DMS 273 treated with DMSO at 0.1 percent for 48 hours (cell line): Measurements from ENCODE around the gene GNAS.

Experiments used
- DNase-seq: peaks from one replicate; lab custom pipeline; 2025; lab: John Stamatoyannopoulos, UW

Gene GNAS

GRCh38 chr20:58880994-58881752, 28.7 kb downstream of the GNAS start:
- no peak for DNase-seq

DNA sequence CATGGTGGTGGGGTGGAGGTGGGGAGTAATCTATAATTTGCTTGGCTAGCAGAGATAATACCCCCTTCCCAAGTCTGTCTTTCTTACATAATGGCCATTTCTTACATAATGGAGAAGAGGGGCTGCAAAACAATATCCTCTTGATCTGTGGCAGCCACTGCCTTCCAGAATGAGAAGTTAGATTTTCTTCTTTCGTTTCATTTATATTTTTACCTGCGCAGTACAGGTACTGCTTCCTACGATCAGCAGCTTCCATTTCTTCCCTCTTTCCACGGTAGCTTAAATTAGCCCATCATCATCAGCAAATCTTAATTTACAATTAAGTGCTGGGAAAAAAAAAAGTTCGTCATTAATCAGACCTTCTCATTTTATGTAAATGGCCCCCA, 30.2 kb downstream of the GNAS start:
- no peak for DNase-seq

GRCh38 chr20:58883241-58883691, 30.8 kb downstream of the GNAS start:
- peak; percentile 20 for DNase-seq

GRCh38 chr20:58884966-58885365, 32.5 kb downstream of the GNAS start:
- no peak for DNase-seq

DNA sequence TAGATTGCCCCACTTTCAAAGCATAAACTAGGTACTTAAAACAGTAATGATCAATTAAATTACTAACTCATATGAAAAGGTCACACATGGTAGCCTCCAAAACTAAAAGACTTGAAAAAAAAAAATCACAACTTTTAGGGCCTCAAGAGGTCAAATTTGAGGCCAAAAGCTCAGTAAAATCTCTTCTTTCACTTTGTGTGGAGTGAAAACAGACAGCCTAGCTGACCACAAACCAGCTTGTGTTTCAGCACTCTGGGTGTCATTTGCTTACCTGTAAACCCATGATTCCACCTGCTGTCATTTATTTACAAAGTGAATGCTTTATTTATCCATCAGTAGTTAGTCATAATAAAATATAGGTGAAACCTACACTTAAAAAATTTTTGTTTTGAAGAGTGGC, 34.0 kb downstream of the GNAS start:
- DNase-seq = no peak

DNA sequence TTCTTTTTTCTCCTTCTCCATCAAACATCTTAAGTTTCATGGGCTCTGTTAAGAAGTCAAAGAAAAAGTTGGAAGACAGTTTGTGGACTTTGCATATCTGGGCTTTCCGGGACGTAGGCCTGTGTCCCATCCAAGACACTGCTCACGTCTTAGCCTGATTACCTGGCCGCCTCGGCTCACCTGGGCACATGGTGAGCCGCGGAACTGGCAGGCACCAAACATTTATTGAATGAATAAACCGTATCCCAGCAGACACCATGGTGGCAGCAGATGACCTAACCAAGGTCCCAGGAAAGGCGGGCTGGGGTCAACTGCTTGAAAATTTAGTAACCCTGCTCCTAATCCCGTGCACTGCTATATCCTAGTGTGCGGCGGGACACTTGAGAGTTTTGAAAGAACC, 35.6 kb downstream of the GNAS start:
- DNase-seq = no peak

DNA sequence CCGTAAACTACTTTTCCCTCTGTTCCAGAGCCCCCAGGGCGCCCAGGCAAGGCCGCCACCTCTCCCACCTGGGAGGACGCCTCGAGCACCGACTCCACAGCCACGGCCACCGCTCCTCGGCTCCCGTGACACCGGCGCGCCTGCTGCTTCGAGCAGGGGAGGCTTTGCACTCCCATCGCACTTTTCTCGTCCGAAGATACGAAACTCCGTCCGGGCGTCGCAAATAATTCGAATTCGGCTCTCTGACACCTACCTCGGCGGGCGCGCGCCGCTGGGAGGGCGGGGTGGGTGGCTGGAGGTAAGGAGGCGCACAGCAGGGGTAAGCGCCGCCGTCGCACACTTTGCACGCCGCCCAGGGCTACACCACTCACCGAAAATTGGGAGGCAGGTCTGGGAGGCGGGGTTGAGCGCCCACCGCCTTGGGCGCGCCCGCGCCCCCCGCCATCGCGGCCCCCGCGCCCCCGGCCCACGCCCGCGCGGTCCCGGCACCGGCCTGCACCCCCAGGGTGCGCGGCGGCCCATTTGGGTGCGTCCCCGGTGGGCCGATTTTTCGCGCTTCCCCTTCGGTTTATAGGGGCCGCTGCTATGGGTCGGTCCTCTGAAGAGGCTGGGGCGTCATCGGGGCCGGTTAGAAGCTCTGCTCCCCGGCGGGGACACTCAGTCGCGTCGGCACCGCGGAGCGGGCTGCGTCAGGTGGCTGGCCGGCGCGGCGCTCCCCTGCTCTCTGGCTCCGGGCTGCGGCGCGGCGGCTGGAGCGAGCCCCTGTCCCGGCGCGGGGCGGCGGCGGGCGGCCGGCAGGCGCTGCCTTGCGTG, 36.2 kb downstream of the GNAS start:
- DNase-seq = no peak

DNA sequence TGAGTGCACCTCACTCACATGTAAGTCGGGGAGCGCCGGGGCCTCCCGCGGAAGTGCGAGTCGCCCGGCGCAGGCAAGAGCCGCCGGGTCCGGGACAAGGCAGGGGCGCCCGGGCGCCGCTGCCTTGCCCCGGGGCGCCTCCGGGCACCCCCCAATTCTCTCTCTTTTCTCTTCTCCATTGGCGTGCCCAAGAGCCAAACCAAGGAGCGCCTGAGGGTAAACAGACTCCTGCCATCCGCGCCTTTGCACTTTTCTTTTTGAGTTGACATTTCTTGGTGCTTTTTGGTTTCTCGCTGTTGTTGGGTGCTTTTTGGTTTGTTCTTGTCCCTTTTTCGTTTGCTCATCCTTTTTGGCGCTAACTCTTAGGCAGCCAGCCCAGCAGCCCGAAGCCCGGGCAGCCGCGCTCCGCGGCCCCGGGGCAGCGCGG, 36.8 kb downstream of the GNAS start:
- no peak for DNase-seq

GRCh38 chr20:58889798-58890517, 37.4 kb downstream of the GNAS start:
- DNase-seq = no peak

- DNase-seq = peak; percentile 22
Observed at GRCh38 chr20:58890518-58891085, 38.1 kb downstream of the GNAS start.

DNA sequence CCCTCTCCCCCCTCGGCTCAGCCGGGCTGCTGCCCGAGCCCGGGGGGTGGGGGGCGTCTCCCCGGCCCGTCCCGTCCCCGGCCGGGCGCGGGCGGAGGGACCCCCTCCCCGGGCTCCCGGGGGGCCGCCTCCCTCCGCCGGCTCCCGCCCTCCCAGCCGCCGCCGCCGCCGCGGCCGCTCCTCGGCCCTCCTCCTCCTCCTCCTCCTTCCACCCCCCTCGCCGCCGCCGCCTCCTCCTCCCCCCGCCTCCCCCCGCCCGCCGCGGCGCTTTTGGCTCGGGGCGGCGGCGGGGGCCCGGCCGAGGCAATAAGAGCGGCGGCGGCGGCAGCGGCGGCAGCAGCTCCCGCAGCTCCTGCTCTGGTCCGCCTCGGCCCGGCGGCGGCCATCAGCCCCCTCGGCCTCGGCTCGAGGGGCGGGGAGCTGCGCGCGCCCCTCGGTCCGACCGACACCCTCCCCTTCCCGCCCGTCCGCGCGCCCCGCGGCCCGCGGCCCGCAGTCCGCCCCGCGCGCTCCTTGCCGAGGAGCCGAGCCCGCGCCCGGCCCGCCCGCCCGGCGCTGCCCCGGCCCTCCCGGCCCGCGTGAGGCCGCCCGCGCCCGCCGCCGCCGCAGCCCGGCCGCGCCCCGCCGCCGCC, 38.7 kb downstream of the GNAS start:
- no peak for DNase-seq

- DNase-seq = no peak
Observed at GRCh38 chr20:58891718-58892140, 39.2 kb downstream of the GNAS start.

GRCh38 chr20:58892141-58892931, 39.8 kb downstream of the GNAS start:
- peak; percentile 29 for DNase-seq

GRCh38 chr20:58892932-58893224, 40.4 kb downstream of the GNAS start:
- DNase-seq = no peak

GRCh38 chr20:58893355-58894120, 41.0 kb downstream of the GNAS start:
- DNase-seq = no peak

DNA sequence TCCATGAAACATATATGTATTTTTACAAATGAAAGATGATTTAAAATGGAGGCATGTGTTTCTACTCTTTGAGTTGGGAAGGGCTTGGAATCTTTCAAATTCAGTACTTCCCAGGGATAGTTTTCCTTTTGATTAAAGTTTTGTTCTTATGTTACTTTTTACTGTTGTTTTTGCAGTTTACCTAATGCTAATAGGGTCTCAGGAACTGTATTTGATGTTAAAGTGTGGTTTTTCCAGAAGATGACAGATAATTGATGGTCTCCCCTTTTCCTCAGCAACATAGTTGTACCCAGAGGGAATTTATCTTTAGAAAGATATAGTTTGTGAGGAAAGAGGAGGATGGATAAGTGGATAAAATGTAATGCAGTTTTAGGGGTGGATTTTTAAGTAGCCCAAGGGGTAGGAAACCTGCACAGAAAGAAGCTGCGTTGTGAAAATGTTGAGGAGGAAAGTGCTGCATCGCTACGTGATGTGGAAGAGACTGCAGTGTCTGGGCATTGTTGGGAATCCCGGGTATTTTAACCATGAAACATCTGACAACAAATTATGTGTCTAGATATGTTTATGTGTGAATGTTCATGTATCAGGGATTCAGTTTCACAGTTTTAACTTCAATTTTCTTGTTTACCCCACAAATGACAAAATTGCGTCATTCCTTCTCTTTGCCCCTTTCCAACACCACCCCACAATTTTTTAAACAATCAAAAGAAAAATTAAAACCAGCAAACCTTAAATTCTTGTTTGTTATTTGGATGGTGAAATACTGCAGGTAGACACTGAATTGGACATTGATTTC, 42.3 kb downstream of the GNAS start:
- no peak for DNase-seq

DNA sequence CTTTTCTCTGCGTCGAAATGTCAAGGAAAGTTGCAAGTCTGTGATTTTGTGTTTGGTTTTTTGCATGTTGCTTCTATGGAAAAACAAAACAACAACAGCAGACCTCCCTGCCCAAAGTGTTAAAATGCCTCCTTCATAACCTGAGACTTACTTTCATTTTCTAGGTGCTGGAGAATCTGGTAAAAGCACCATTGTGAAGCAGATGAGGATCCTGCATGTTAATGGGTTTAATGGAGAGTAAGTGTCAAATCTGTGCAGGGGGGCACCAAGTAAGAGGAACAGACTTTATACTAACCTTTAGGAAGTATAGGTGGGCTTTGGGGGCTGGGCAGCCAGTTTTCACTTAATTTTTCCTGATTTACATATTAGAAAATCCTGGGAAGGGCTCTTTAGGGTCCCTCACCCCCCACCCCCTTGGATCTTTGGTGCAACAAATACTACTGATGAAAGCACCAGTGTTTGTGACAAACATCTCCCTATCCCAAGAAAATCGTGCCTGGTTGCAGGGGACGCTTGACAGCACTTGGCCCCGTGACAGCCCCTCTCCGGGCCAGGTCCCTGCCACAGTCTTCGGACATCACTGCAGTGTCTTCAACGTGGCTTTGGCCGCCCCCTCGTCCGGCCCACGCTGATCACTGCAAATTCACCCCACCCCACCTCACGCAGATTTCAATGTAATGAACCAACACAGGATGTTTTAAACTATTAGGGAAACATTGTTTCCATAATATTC, 43.1 kb downstream of the GNAS start:
- DNase-seq = no peak

DNA sequence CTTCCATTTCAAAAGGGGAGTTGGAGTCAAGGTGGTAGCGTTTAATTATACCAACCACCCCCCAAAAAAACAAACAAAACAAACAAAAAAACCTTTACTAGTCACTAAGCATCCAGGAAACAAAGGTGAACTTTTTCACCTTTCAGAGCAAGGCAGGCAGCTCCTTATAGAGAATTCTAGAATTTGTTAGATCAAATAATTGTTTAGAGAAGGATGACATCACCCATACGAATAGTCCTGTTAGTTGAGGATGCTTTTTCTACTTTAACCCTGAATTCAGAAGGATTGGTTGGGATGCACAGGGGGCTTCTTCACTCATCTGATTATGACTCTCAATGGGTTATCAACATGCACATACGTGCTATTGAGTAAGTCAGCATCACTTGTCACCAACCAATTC, 44.3 kb downstream of the GNAS start:
- no peak for DNase-seq

DNA sequence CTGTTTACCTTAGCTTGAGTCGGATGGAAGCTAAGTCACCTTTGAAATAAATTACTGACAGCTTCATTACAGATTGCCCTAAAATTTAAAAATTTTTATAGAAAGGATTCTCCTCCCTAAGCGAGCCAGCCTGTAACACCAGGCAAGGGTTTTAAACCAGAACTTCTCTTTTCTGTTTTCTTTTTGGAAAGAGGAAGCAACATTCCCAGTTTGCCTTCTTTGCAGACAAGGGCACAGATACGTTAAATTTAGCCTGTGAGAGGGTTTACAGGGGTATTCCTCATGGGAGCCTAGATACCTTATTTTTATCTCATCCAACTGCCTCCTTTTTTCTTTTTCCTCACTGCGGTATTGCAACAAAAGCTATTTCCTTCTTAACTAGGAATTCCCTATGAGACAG, 45.0 kb downstream of the GNAS start:
- DNase-seq = no peak
